ENCODE data around the gene HERC6. TPM values are rescaled to one million over a fixed set of nuclear protein-coding genes. Genes with fewer than 3 reads are reported as not detected.

HERC6 gene
- total and polyA plus RNA-seq, 2 donors (not counting 1 experiment from before 2014, with no cell fraction given), result 5.1 to 10.9 TPM

DNA sequence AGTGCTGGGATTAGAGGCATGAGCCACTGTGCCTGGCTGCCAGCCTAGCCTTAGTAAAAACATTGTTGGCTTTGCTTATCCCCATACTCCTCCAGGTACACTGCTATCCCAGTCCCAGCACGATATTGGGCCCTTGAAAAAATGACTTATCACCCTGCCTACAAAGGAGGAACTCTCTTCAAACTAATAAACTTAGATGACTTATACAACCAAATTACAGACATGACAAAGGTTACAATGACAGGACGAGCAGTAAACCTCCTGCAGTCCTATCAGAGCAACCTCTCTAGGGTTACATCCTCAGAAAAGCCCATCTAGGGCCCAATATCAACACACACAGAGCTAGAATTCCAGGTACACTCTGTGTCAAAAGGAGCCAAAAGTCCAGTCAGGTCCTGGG lies 72.6 kb downstream of the HERC6 start:
- CTCF ChIA-PET, result interaction anchor here (0.6 kb wide), 1 partner anchor 146 kb away, joined by 3 read pairs; no protein-coding TSS in a partner anchor
- DNase-seq (no peak), ATAC-seq (ENCODE audit: low read depth) (no peak)
- Mint-ChIP-seq H3K4me3 (no peak overlapping the region), H3K4me1 (peaks cover 6% of the 10 kb centered on the region), H3K27me3 (no peaks in the 10 kb centered on the region), H3K27ac (no peak overlapping the region), H3K9me3 (ENCODE audit: insufficient read depth) (peaks cover 2% of the 10 kb centered on the region)
- POLR2A ChIA-PET, result no interaction called here
- Histone ChIP-seq H2AFZ (ENCODE audit: insufficient read depth, low read depth, low read length, poor library complexity, severe bottlenecking) (no peak overlapping the region), H3K79me2 (ENCODE audit: control insufficient read depth, insufficient read depth, low read length) (no peaks in the 10 kb centered on the region), H3K36me3 (replicated peaks in 1 of 2; ENCODE audit: control extremely low read depth in 1 of 2, control insufficient read depth in 1 of 2, extremely low read depth in 1 of 2, insufficient read depth in 2 of 2, low read length in 1 of 2) (no peaks in the 10 kb centered on the region), H3K4me3 (ENCODE audit: control extremely low read depth in 1 of 5, extremely low read depth in 1 of 5, insufficient read depth in 1 of 5, low read depth in 2 of 5, low read length in 4 of 5) (no peak overlapping the region), H3K4me2 (replicated peaks; ENCODE audit: low read depth, low read length, poor library complexity, severe bottlenecking) (no peak overlapping the region), H3K27me3 (replicated peaks in 1 of 4; ENCODE audit: control extremely low read depth in 1 of 4, control insufficient read depth in 3 of 4, insufficient read depth in 4 of 4, low read length in 3 of 4) (no peaks in the 10 kb centered on the region), H3K27ac (ENCODE audit: low read length in 2 of 2) (no peak overlapping the region), H3K4me1 (ENCODE audit: control insufficient read depth in 2 of 2, insufficient read depth in 2 of 2, low read length in 2 of 2) (peaks cover 4 to 10% of the 10 kb centered on the region in 2 donors), H4K20me1 (ENCODE audit: control insufficient read depth, insufficient read depth, low read length, poor library complexity, severe bottlenecking) (no peaks in the 10 kb centered on the region), H3K9ac (ENCODE audit: low read length) (no peak overlapping the region), H3K9me3 (ENCODE audit: control extremely low read depth in 1 of 3, control insufficient read depth in 2 of 3, insufficient read depth in 1 of 3, low read length in 2 of 3) (peaks cover 0 to 7% (median 1%) of the 10 kb centered on the region in 3 donors)
- intact Hi-C loops (cut with micrococcal nuclease), result no loop called here
- 65% methylated on average over 2 of the region's 2 CpGs for WGBS (ENCODE audit: insufficient coverage)
- TF ChIP-seq, protein P1, sequence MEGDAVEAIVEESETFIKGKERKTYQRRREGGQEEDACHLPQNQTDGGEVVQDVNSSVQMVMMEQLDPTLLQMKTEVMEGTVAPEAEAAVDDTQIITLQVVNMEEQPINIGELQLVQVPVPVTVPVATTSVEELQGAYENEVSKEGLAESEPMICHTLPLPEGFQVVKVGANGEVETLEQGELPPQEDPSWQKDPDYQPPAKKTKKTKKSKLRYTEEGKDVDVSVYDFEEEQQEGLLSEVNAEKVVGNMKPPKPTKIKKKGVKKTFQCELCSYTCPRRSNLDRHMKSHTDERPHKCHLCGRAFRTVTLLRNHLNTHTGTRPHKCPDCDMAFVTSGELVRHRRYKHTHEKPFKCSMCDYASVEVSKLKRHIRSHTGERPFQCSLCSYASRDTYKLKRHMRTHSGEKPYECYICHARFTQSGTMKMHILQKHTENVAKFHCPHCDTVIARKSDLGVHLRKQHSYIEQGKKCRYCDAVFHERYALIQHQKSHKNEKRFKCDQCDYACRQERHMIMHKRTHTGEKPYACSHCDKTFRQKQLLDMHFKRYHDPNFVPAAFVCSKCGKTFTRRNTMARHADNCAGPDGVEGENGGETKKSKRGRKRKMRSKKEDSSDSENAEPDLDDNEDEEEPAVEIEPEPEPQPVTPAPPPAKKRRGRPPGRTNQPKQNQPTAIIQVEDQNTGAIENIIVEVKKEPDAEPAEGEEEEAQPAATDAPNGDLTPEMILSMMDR (IDR thresholded peaks at IDR 0.05), result no peak
- TF ChIP-seq EZH2 (IDR thresholded peaks at IDR 0.05; ENCODE audit: borderline replicate concordance, insufficient read depth, low read depth, low read length, poor library complexity, severe bottlenecking), result no peak

DNA sequence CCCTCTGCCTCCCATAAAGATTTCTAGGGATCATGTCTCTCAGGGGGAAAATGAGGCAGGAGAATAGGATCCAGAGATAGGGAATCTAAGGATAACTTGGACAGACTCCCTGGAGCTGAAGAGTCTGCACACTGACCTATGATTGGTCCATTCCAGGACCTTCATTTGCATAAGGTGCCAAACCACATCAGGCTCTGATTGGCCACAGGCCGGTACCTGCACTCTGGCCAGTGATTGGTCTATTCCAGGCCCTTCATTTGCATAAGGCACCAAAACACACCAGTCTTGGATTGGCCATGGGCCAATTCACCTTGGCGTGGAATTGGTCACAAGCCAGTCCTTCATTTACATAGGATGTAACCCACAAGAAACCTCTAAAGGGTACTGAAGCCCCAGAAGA lies 74.3 kb downstream of the HERC6 start:
- intact Hi-C loops (cut with micrococcal nuclease), result no loop called here
- no peaks in the 10 kb centered on the region for H3K27me3 ChIP-seq (replicated peaks in 1 of 4; ENCODE audit: control extremely low read depth in 1 of 4, control insufficient read depth in 3 of 4, insufficient read depth in 4 of 4, low read length in 3 of 4)
- CTCF ChIA-PET, result interaction anchor here (1.5 kb wide), 1 partner anchor 234 kb away, joined by 3 read pairs; no protein-coding TSS in a partner anchor

More for the DNA sequence above, 74.3 kb downstream of the HERC6 start:
- no peak for DNase-seq
- no peak overlapping the region for H3K4me3 Mint-ChIP-seq
- H3K36me3 ChIP-seq (replicated peaks in 1 of 2; ENCODE audit: control extremely low read depth in 1 of 2, control insufficient read depth in 1 of 2, extremely low read depth in 1 of 2, insufficient read depth in 2 of 2, low read length in 1 of 2), result no peaks in the 10 kb centered on the region
- H3K9me3 Mint-ChIP-seq (ENCODE audit: insufficient read depth), result peaks cover 2% of the 10 kb centered on the region
- no peak overlapping the region for H3K9ac ChIP-seq (ENCODE audit: low read length)
- 92% methylated on average over 2 of the region's 2 CpGs for WGBS (ENCODE audit: insufficient coverage)
- no peak overlapping the region for H3K27ac Mint-ChIP-seq
- no peaks in the 10 kb centered on the region for H3K79me2 ChIP-seq (ENCODE audit: control insufficient read depth, insufficient read depth, low read length)
- POLR2A ChIA-PET, result no interaction called here
- H3K27me3 Mint-ChIP-seq, result no peaks in the 10 kb centered on the region
- peaks cover 0 to 7% (median 1%) of the 10 kb centered on the region in 3 donors for H3K9me3 ChIP-seq (ENCODE audit: control extremely low read depth in 1 of 3, control insufficient read depth in 2 of 3, insufficient read depth in 1 of 3, low read length in 2 of 3)
- ATAC-seq (ENCODE audit: low read depth), result no peak
- H3K27ac ChIP-seq (ENCODE audit: low read length in 2 of 2), result no peak overlapping the region
- no peak overlapping the region for H2AFZ ChIP-seq (ENCODE audit: insufficient read depth, low read depth, low read length, poor library complexity, severe bottlenecking)
- H3K4me3 ChIP-seq (ENCODE audit: control extremely low read depth in 1 of 5, extremely low read depth in 1 of 5, insufficient read depth in 1 of 5, low read depth in 2 of 5, low read length in 4 of 5), result no peak overlapping the region
- no peak overlapping the region for H3K4me2 ChIP-seq (replicated peaks; ENCODE audit: low read depth, low read length, poor library complexity, severe bottlenecking)
- peaks cover 8 to 15% of the 10 kb centered on the region in 2 donors for H3K4me1 ChIP-seq (ENCODE audit: control insufficient read depth in 2 of 2, insufficient read depth in 2 of 2, low read length in 2 of 2)
- peaks cover 12% of the 10 kb centered on the region for H3K4me1 Mint-ChIP-seq
- no peak for TF ChIP-seq EZH2 (IDR thresholded peaks at IDR 0.05; ENCODE audit: borderline replicate concordance, insufficient read depth, low read depth, low read length, poor library complexity, severe bottlenecking)
- TF ChIP-seq, protein P1 (IDR thresholded peaks at IDR 0.05), result no peak
- no peaks in the 10 kb centered on the region for H4K20me1 ChIP-seq (ENCODE audit: control insufficient read depth, insufficient read depth, low read length, poor library complexity, severe bottlenecking)
